Femur (tissue), 1 donor: ENCODE data around the gene BICC1.

Experiments
- DNase-seq: peaks from one replicate; pipeline ENCODE4 v3.0.0-alpha.2; 2017

Gene BICC1

GRCh38 chr10:58515291-58515941 lies 2.7 kb downstream of the BICC1 start:
- DNase-seq, result no peak

- no peak for DNase-seq
These were observed 3.4 kb downstream of the BICC1 start for GRCh38 chr10:58516119-58516518.

- DNase-seq, result no peak
These were observed 4.0 kb downstream of the BICC1 start for GRCh38 chr10:58516671-58517070.

GRCh38 chr10:58517081-58517480 lies 4.4 kb downstream of the BICC1 start:
- no peak for DNase-seq

- no peak for DNase-seq
These were observed 5.1 kb downstream of the BICC1 start for GRCh38 chr10:58517491-58518355.

GRCh38 chr10:58518775-58519174 lies 6.1 kb downstream of the BICC1 start:
- no peak for DNase-seq

GRCh38 chr10:58529077-58529728 lies 16.5 kb downstream of the BICC1 start:
- no peak for DNase-seq

GRCh38 chr10:58531084-58531695 lies 18.5 kb downstream of the BICC1 start:
- DNase-seq, result no peak

GRCh38 chr10:58535311-58535710 lies 22.6 kb downstream of the BICC1 start:
- DNase-seq, result no peak

- no peak for DNase-seq
These were observed 30.5 kb downstream of the BICC1 start for GRCh38 chr10:58543141-58543540.

GRCh38 chr10:58544135-58544534 lies 31.5 kb downstream of the BICC1 start:
- no peak for DNase-seq

- DNase-seq, result no peak
These were observed 32.8 kb downstream of the BICC1 start for GRCh38 chr10:58545427-58545826.

- no peak for DNase-seq
These were observed 33.5 kb downstream of the BICC1 start for GRCh38 chr10:58546137-58546536.

GRCh38 chr10:58546722-58547445 lies 34.2 kb downstream of the BICC1 start:
- no peak for DNase-seq

GRCh38 chr10:58547963-58548362 lies 35.3 kb downstream of the BICC1 start:
- DNase-seq, result no peak

- no peak for DNase-seq
These were observed 41.6 kb downstream of the BICC1 start for GRCh38 chr10:58554316-58554715.

GRCh38 chr10:58555170-58555929 lies 42.7 kb downstream of the BICC1 start:
- no peak for DNase-seq

GRCh38 chr10:58555930-58556311 lies 43.2 kb downstream of the BICC1 start:
- DNase-seq, result no peak

- no peak for DNase-seq
These were observed 44.0 kb downstream of the BICC1 start for GRCh38 chr10:58556516-58557165.

GRCh38 chr10:58557714-58558113 lies 45.0 kb downstream of the BICC1 start:
- no peak for DNase-seq

- no peak for DNase-seq
These were observed 47.4 kb downstream of the BICC1 start for GRCh38 chr10:58560068-58560467.
